ENCODE measurements around the gene TEX264. TPM values are rescaled to one million over a fixed set of nuclear protein-coding genes. Genes with fewer than 3 reads are reported as not detected.

Gene TEX264
- total RNA-seq, 2 experiments from 2014 or later, result 45.6 to 50.3 TPM

GRCh38 chr3:51680196-51680595 lies 9.1 kb downstream of the TEX264 start:
- BruUV-seq (replicated peaks), result no TSS peak
- Histone ChIP-seq H2AFZ (ENCODE audit: low read length) (no peak overlapping the region), H3K4me2 (ENCODE audit: low read length) (peak overlapping the region; percentile 28; the same call in 1 of the 2 replicates), H3K9me3 (ENCODE audit: low read length) (no peaks in the 10 kb centered on the region), H3K9me2 (ENCODE audit: insufficient read depth, low read length) (no peaks in the 10 kb centered on the region), H3K27ac (ENCODE audit: low read depth, low read length, poor library complexity, severe bottlenecking) (no peak overlapping the region), H3K79me2 (ENCODE audit: insufficient read depth, low read depth, low read length) (no peaks in the 10 kb centered on the region), H3K4me3 (ENCODE audit: low read depth, low read length, poor library complexity, severe bottlenecking) (no peak overlapping the region), H4K20me1 (ENCODE audit: insufficient read depth, low read length) (no peaks in the 10 kb centered on the region), H3K4me1 (ENCODE audit: insufficient read depth, low read length, poor library complexity, severe bottlenecking) (peaks cover 34% of the 10 kb centered on the region), H3K36me3 (ENCODE audit: insufficient read depth, low read length) (peaks cover 33% of the 10 kb centered on the region)
- no peak for DNase-seq (ENCODE audit: low spot score)
- ChIA-PET CTCF (ENCODE audit: unreplicated experiment) (interaction anchor here (1.0 to 3.1 kb wide), 3 partner anchors 8 to 179 kb away, joined by 3 to 22 read pairs (median 17); partner anchors contain the start of gene DCAF1), POLR2A (no interaction called here)
- TF ChIP-seq EZH2phosphoT487 (IDR thresholded peaks at IDR 0.05; ENCODE audit: borderline replicate concordance, low read depth, low read length) (no peak), CTCF (conservative IDR thresholded peaks at IDR 0.05; ENCODE audit: low read length) (no peak)
- intact Hi-C loops (cut with micrococcal nuclease; ENCODE audit: unreplicated experiment), result no loop called here

DNA sequence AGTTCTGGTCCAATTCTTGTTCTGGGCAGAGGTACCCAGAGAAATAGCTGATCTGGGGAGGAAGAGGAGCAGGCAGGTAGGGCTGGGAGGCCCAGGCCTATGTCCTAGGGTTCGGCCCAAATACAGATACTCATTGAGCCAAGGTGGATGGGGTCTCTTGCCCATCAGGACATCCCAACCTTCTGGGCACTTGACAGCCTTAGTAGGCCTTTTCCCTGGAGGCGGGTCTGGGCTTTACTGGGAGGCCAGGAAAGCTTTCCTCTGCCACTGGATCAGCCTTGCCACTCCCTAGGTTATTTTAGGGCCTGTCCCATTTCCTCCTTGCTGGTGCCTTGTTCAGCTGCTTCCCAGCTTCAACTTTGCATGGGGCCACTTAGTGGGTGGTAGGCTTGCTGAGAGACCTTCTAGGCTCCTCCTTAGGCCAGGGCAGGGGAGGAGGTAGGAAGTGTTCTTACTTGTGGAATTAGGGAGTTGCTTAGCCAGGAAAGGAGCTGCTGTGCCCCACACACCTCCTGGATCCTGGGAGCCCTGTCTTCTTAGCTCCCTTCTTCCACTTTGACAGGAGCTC lies 9.7 kb downstream of the TEX264 start:
- POLR2A ChIA-PET, result interaction anchor here (0.6 to 1.8 kb wide), 3 partner anchors 8 to 70 kb away, joined by 3 to 12 read pairs (median 4); no protein-coding TSS in a partner anchor
- DNase-seq (ENCODE audit: low spot score), result no peak
- Histone ChIP-seq H3K4me2 (ENCODE audit: low read length) (peak overlapping the region; percentile 55), H3K9me2 (ENCODE audit: insufficient read depth, low read length) (no peaks in the 10 kb centered on the region), H4K20me1 (ENCODE audit: insufficient read depth, low read length) (no peaks in the 10 kb centered on the region), H3K36me3 (ENCODE audit: insufficient read depth, low read length) (peaks cover 34% of the 10 kb centered on the region), H3K9me3 (ENCODE audit: low read length) (no peaks in the 10 kb centered on the region), H3K79me2 (ENCODE audit: insufficient read depth, low read depth, low read length) (no peaks in the 10 kb centered on the region), H2AFZ (ENCODE audit: low read length) (no peak overlapping the region), H3K4me3 (ENCODE audit: low read depth, low read length, poor library complexity, severe bottlenecking) (no peak overlapping the region), H3K27ac (ENCODE audit: low read depth, low read length, poor library complexity, severe bottlenecking) (peak overlapping the region; percentile 23), H3K4me1 (ENCODE audit: insufficient read depth, low read length, poor library complexity, severe bottlenecking) (peaks cover 35% of the 10 kb centered on the region)
- TF ChIP-seq CTCF (conservative IDR thresholded peaks at IDR 0.05; ENCODE audit: low read length), result no peak
- TF ChIP-seq EZH2phosphoT487 (IDR thresholded peaks at IDR 0.05; ENCODE audit: borderline replicate concordance, low read depth, low read length), result no peak
- intact Hi-C loops (cut with micrococcal nuclease; ENCODE audit: unreplicated experiment), result no loop called here
- no TSS peak for BruUV-seq (replicated peaks)
- CTCF ChIA-PET (ENCODE audit: unreplicated experiment), result interaction anchor here (0.6 to 3.1 kb wide), 4 partner anchors 8 to 1864 kb away, joined by 3 to 22 read pairs (median 12); partner anchors contain the start of gene DCAF1

- POLR2A ChIA-PET, result interaction anchor here (0.6 to 1.8 kb wide), 3 partner anchors 9 to 71 kb away, joined by 3 to 12 read pairs (median 4); no protein-coding TSS in a partner anchor
- CTCF ChIA-PET (ENCODE audit: unreplicated experiment), result interaction anchor here (0.9 to 3.1 kb wide), 4 partner anchors 9 to 180 kb away, joined by 3 to 22 read pairs (median 12); partner anchors contain the start of gene DCAF1
- H3K4me1 ChIP-seq (ENCODE audit: insufficient read depth, low read length, poor library complexity, severe bottlenecking), result peaks cover 42% of the 10 kb centered on the region
- no peaks in the 10 kb centered on the region for H4K20me1 ChIP-seq (ENCODE audit: insufficient read depth, low read length)
- H3K4me3 ChIP-seq (ENCODE audit: low read depth, low read length, poor library complexity, severe bottlenecking), result no peak overlapping the region
- DNase-seq (ENCODE audit: low spot score), result peak; percentile 39
- H3K79me2 ChIP-seq (ENCODE audit: insufficient read depth, low read depth, low read length), result no peaks in the 10 kb centered on the region
- H3K9me2 ChIP-seq (ENCODE audit: insufficient read depth, low read length), result no peaks in the 10 kb centered on the region
- H3K4me2 ChIP-seq (ENCODE audit: low read length), result peak overlapping the region; percentile 55
- intact Hi-C loops (cut with micrococcal nuclease; ENCODE audit: unreplicated experiment), result no loop called here
- peak overlapping the region; percentile 23 for H3K27ac ChIP-seq (ENCODE audit: low read depth, low read length, poor library complexity, severe bottlenecking)
- TF ChIP-seq EZH2phosphoT487 (IDR thresholded peaks at IDR 0.05; ENCODE audit: borderline replicate concordance, low read depth, low read length), result no peak
- no peak for TF ChIP-seq CTCF (conservative IDR thresholded peaks at IDR 0.05; ENCODE audit: low read length)
- no TSS peak for BruUV-seq (replicated peaks)
- no peak overlapping the region for H2AFZ ChIP-seq (ENCODE audit: low read length)
- H3K9me3 ChIP-seq (ENCODE audit: low read length), result no peaks in the 10 kb centered on the region
- peaks cover 38% of the 10 kb centered on the region for H3K36me3 ChIP-seq (ENCODE audit: insufficient read depth, low read length)
Observed at GRCh38 chr3:51681453-51681852, 10.4 kb downstream of the TEX264 start.
